ENCODE data around the gene IPO11.

The IPO11 gene

GRCh38 chr5:62576570-62577170 is 164.1 kb downstream of the IPO11 start:
- no peaks in the 10 kb centered on the region for H3K27me3 ChIP-seq (ENCODE audit: control insufficient read depth in 5 of 5, insufficient read depth in 4 of 5, low read length in 5 of 5)
- peaks cover 0 to 12% (median 3%) of the 10 kb centered on the region in 5 donors for H3K36me3 ChIP-seq (ENCODE audit: control insufficient read depth in 5 of 5, insufficient read depth in 5 of 5, low read length in 5 of 5)
- H3K9me3 ChIP-seq (ENCODE audit: control insufficient read depth in 5 of 5, low read length in 5 of 5), result no peaks in the 10 kb centered on the region
- H3K27ac ChIP-seq (ENCODE audit: low read depth, low read length), result peak overlapping the region; percentile 14
- H3K4me1 ChIP-seq (ENCODE audit: control insufficient read depth in 5 of 5, insufficient read depth in 5 of 5, low read length in 5 of 5), result peaks cover 0 to 20% (median 0%) of the 10 kb centered on the region in 5 donors
- H3K4me3 ChIP-seq (ENCODE audit: low read depth in 1 of 5, low read length in 5 of 5), result no peak overlapping the region
- H3K9ac ChIP-seq (ENCODE audit: low read length in 5 of 5), result no peak overlapping the region

GRCh38 chr5:62577488-62577887 is 164.9 kb downstream of the IPO11 start:
- no peak overlapping the region for H3K4me3 ChIP-seq (ENCODE audit: low read depth in 1 of 5, low read length in 5 of 5)
- H3K27me3 ChIP-seq (ENCODE audit: control insufficient read depth in 5 of 5, insufficient read depth in 4 of 5, low read length in 5 of 5), result no peaks in the 10 kb centered on the region
- H3K9ac ChIP-seq (ENCODE audit: low read length in 5 of 5), result no peak overlapping the region
- H3K36me3 ChIP-seq (ENCODE audit: control insufficient read depth in 5 of 5, insufficient read depth in 5 of 5, low read length in 5 of 5), result peaks cover 0 to 12% (median 3%) of the 10 kb centered on the region in 5 donors
- H3K27ac ChIP-seq (ENCODE audit: low read depth, low read length), result no peak overlapping the region
- H3K4me1 ChIP-seq (ENCODE audit: control insufficient read depth in 5 of 5, insufficient read depth in 5 of 5, low read length in 5 of 5), result peaks cover 0 to 20% (median 0%) of the 10 kb centered on the region in 5 donors
- H3K9me3 ChIP-seq (ENCODE audit: control insufficient read depth in 5 of 5, low read length in 5 of 5), result no peaks in the 10 kb centered on the region

GRCh38 chr5:62578540-62578939 is 166.0 kb downstream of the IPO11 start, which contains the start of gene LRRC70:
Gene LRRC70 (plus strand): TSS chr5:62578819. CDS start chr5:62579439, 620 bp downstream.
- H3K27ac ChIP-seq (ENCODE audit: low read depth, low read length), result peak within 1 kb of the TSS; percentile 60
- no peaks in the 10 kb centered on the region for H3K27me3 ChIP-seq (ENCODE audit: control insufficient read depth in 5 of 5, insufficient read depth in 4 of 5, low read length in 5 of 5)
- H3K4me1 ChIP-seq (ENCODE audit: control insufficient read depth in 5 of 5, insufficient read depth in 5 of 5, low read length in 5 of 5), result peaks cover 0 to 20% (median 0%) of the 10 kb centered on the region in 5 donors
- peaks cover 0 to 12% (median 3%) of the 10 kb centered on the region in 5 donors for H3K36me3 ChIP-seq (ENCODE audit: control insufficient read depth in 5 of 5, insufficient read depth in 5 of 5, low read length in 5 of 5)
- H3K9me3 ChIP-seq (ENCODE audit: control insufficient read depth in 5 of 5, low read length in 5 of 5), result no peaks in the 10 kb centered on the region
- peak within 1 kb of the TSS in 4 of 5 donors; percentile 28 to 74 (median 40) for H3K9ac ChIP-seq (ENCODE audit: low read length in 5 of 5)
- H3K4me3 ChIP-seq (ENCODE audit: low read depth in 1 of 5, low read length in 5 of 5), result peak within 1 kb of the TSS in 4 of 5 donors; percentile 32 to 60 (median 44)

- Histone ChIP-seq H3K4me1 (ENCODE audit: control insufficient read depth in 5 of 5, insufficient read depth in 5 of 5, low read length in 5 of 5) (peaks cover 0 to 20% (median 0%) of the 10 kb centered on the region in 5 donors), H3K27me3 (ENCODE audit: control insufficient read depth in 5 of 5, insufficient read depth in 4 of 5, low read length in 5 of 5) (no peaks in the 10 kb centered on the region), H3K9ac (ENCODE audit: low read length in 5 of 5) (peak overlapping the region in 1 of 5 donors; percentile 36), H3K9me3 (ENCODE audit: control insufficient read depth in 5 of 5, low read length in 5 of 5) (no peaks in the 10 kb centered on the region), H3K27ac (ENCODE audit: low read depth, low read length) (peak overlapping the region; percentile 60), H3K36me3 (ENCODE audit: control insufficient read depth in 5 of 5, insufficient read depth in 5 of 5, low read length in 5 of 5) (peaks cover 0 to 12% (median 3%) of the 10 kb centered on the region in 5 donors), H3K4me3 (ENCODE audit: low read depth in 1 of 5, low read length in 5 of 5) (peak overlapping the region in 3 of 5 donors; percentile 38 to 60 (median 51))
These were observed 167.2 kb downstream of the IPO11 start for GRCh38 chr5:62579761-62580160.

- H3K4me1 ChIP-seq (ENCODE audit: control insufficient read depth in 5 of 5, insufficient read depth in 5 of 5, low read length in 5 of 5), result peaks cover 0 to 17% (median 0%) of the 10 kb centered on the region in 5 donors
- no peak overlapping the region for H3K9ac ChIP-seq (ENCODE audit: low read length in 5 of 5)
- no peaks in the 10 kb centered on the region for H3K27me3 ChIP-seq (ENCODE audit: control insufficient read depth in 5 of 5, insufficient read depth in 4 of 5, low read length in 5 of 5)
- no peaks in the 10 kb centered on the region for H3K9me3 ChIP-seq (ENCODE audit: control insufficient read depth in 5 of 5, low read length in 5 of 5)
- H3K4me3 ChIP-seq (ENCODE audit: low read depth in 1 of 5, low read length in 5 of 5), result peak overlapping the region in 1 of 5 donors; percentile 30
- peak overlapping the region; percentile 33 for H3K27ac ChIP-seq (ENCODE audit: low read depth, low read length)
- H3K36me3 ChIP-seq (ENCODE audit: control insufficient read depth in 5 of 5, insufficient read depth in 5 of 5, low read length in 5 of 5), result peaks cover 0 to 12% (median 2%) of the 10 kb centered on the region in 5 donors
These were observed 169.5 kb downstream of the IPO11 start for GRCh38 chr5:62581836-62582597.

GRCh38 chr5:62584391-62584790 is 171.8 kb downstream of the IPO11 start:
- Histone ChIP-seq H3K4me1 (ENCODE audit: control insufficient read depth in 5 of 5, insufficient read depth in 5 of 5, low read length in 5 of 5) (peaks cover 0 to 6% (median 0%) of the 10 kb centered on the region in 5 donors), H3K4me3 (ENCODE audit: low read depth in 1 of 5, low read length in 5 of 5) (no peak overlapping the region), H3K27me3 (ENCODE audit: control insufficient read depth in 5 of 5, insufficient read depth in 4 of 5, low read length in 5 of 5) (no peaks in the 10 kb centered on the region), H3K9ac (ENCODE audit: low read length in 5 of 5) (no peak overlapping the region), H3K27ac (ENCODE audit: low read depth, low read length) (no peak overlapping the region), H3K9me3 (ENCODE audit: control insufficient read depth in 5 of 5, low read length in 5 of 5) (no peaks in the 10 kb centered on the region), H3K36me3 (ENCODE audit: control insufficient read depth in 5 of 5, insufficient read depth in 5 of 5, low read length in 5 of 5) (peaks cover 3 to 12% (median 5%) of the 10 kb centered on the region in 5 donors)

GRCh38 chr5:62585306-62585705 is 172.7 kb downstream of the IPO11 start:
- H3K9ac ChIP-seq (ENCODE audit: low read length in 5 of 5), result no peak overlapping the region
- H3K27ac ChIP-seq (ENCODE audit: low read depth, low read length), result no peak overlapping the region

GRCh38 chr5:62585751-62586150 is 173.2 kb downstream of the IPO11 start:
- Histone ChIP-seq H3K27ac (ENCODE audit: low read depth, low read length) (no peak overlapping the region), H3K9ac (ENCODE audit: low read length in 5 of 5) (no peak overlapping the region), H3K4me3 (ENCODE audit: low read depth in 1 of 5, low read length in 5 of 5) (no peak overlapping the region), H3K9me3 (ENCODE audit: control insufficient read depth in 5 of 5, low read length in 5 of 5) (no peaks in the 10 kb centered on the region), H3K4me1 (ENCODE audit: control insufficient read depth in 5 of 5, insufficient read depth in 5 of 5, low read length in 5 of 5) (peaks cover 0 to 6% (median 0%) of the 10 kb centered on the region in 5 donors), H3K36me3 (ENCODE audit: control insufficient read depth in 5 of 5, insufficient read depth in 5 of 5, low read length in 5 of 5) (peaks cover 1 to 5% (median 3%) of the 10 kb centered on the region in 5 donors), H3K27me3 (ENCODE audit: control insufficient read depth in 5 of 5, insufficient read depth in 4 of 5, low read length in 5 of 5) (no peaks in the 10 kb centered on the region)

More at GRCh38 chr5:62585306-62585705, 172.7 kb downstream of the IPO11 start:
- Histone ChIP-seq H3K4me1 (ENCODE audit: control insufficient read depth in 5 of 5, insufficient read depth in 5 of 5, low read length in 5 of 5) (peaks cover 0 to 6% (median 0%) of the 10 kb centered on the region in 5 donors), H3K9me3 (ENCODE audit: control insufficient read depth in 5 of 5, low read length in 5 of 5) (no peaks in the 10 kb centered on the region), H3K4me3 (ENCODE audit: low read depth in 1 of 5, low read length in 5 of 5) (no peak overlapping the region), H3K27me3 (ENCODE audit: control insufficient read depth in 5 of 5, insufficient read depth in 4 of 5, low read length in 5 of 5) (no peaks in the 10 kb centered on the region), H3K36me3 (ENCODE audit: control insufficient read depth in 5 of 5, insufficient read depth in 5 of 5, low read length in 5 of 5) (peaks cover 3 to 8% (median 5%) of the 10 kb centered on the region in 5 donors)

GRCh38 chr5:62587737-62588136 is 175.2 kb downstream of the IPO11 start:
- Histone ChIP-seq H3K9me3 (ENCODE audit: control insufficient read depth in 5 of 5, low read length in 5 of 5) (no peaks in the 10 kb centered on the region), H3K27ac (ENCODE audit: low read depth, low read length) (no peak overlapping the region), H3K36me3 (ENCODE audit: control insufficient read depth in 5 of 5, insufficient read depth in 5 of 5, low read length in 5 of 5) (peaks cover 0 to 14% (median 7%) of the 10 kb centered on the region in 5 donors), H3K4me1 (ENCODE audit: control insufficient read depth in 5 of 5, insufficient read depth in 5 of 5, low read length in 5 of 5) (peaks cover 0 to 6% (median 0%) of the 10 kb centered on the region in 5 donors), H3K9ac (ENCODE audit: low read length in 5 of 5) (no peak overlapping the region), H3K4me3 (ENCODE audit: low read depth in 1 of 5, low read length in 5 of 5) (no peak overlapping the region), H3K27me3 (ENCODE audit: control insufficient read depth in 5 of 5, insufficient read depth in 4 of 5, low read length in 5 of 5) (no peaks in the 10 kb centered on the region)

GRCh38 chr5:62588668-62589067 is 176.1 kb downstream of the IPO11 start:
- no peaks in the 10 kb centered on the region for H3K27me3 ChIP-seq (ENCODE audit: control insufficient read depth in 5 of 5, insufficient read depth in 4 of 5, low read length in 5 of 5)
- no peak overlapping the region for H3K27ac ChIP-seq (ENCODE audit: low read depth, low read length)
- no peaks in the 10 kb centered on the region for H3K9me3 ChIP-seq (ENCODE audit: control insufficient read depth in 5 of 5, low read length in 5 of 5)
- no peak overlapping the region for H3K4me3 ChIP-seq (ENCODE audit: low read depth in 1 of 5, low read length in 5 of 5)
- H3K36me3 ChIP-seq (ENCODE audit: control insufficient read depth in 5 of 5, insufficient read depth in 5 of 5, low read length in 5 of 5), result peaks cover 3 to 16% (median 11%) of the 10 kb centered on the region in 5 donors
- H3K9ac ChIP-seq (ENCODE audit: low read length in 5 of 5), result no peak overlapping the region
- H3K4me1 ChIP-seq (ENCODE audit: control insufficient read depth in 5 of 5, insufficient read depth in 5 of 5, low read length in 5 of 5), result peaks cover 0 to 6% (median 0%) of the 10 kb centered on the region in 5 donors

Measured in subcutaneous abdominal adipose tissue (tissue), 5 donors.